A673 (cell line): ENCODE measurements around the gene EPHX1. TPM values are rescaled to one million over a fixed set of nuclear protein-coding genes. Genes with fewer than 3 reads are reported as not detected.

Experiments
- BruUV-seq: library from RNA; stranded (reverse); fragments of 400-500 nt; replicated peaks from 2 replicates; lab custom pipeline; 2021; lab: Mats Ljungman, UMichigan
- CTCF ChIA-PET: fragments of 300-600 bp; sonication (Branson Sonifier 250); formaldehyde crosslinking; loops from one replicate; lab custom pipeline; 2022; ENCODE audit warnings: antibody characterized with exemption; lab: Charles Lee
- POLR2A ChIA-PET: fragments of 300-600 bp; sonication (Branson Sonifier 250); formaldehyde crosslinking; loops from one replicate; lab custom pipeline; 2022; ENCODE audit warnings: antibody characterized with exemption; ENCODE audit not compliant: low non-redundant PET; lab: Charles Lee
- DNase-seq: peaks from one replicate; pipeline ENCODE4 v3.0.0-alpha.2; 2015; ENCODE audit warnings: low spot score
- H3K27ac ChIP-seq: fragments of 200-600 bp; sonication (generic); 2 replicates; pipeline ENCODE4 v1.5.1; 2016; ENCODE audit warnings: mixed run types, low read depth, mild to moderate bottlenecking, mixed read lengths, antibody characterized with exemption, low read length; ENCODE audit not compliant: poor library complexity, severe bottlenecking
- H3K27me3 ChIP-seq: fragments of 200-600 bp; sonication (generic); replicated peaks from 2 replicates; pipeline ENCODE4 v1.6.1; 2017; ENCODE audit warnings: mixed run types, low read depth, mild to moderate bottlenecking, mixed read lengths, antibody characterized with exemption, low read length; ENCODE audit not compliant: insufficient read depth, poor library complexity
- H3K36me3 ChIP-seq: fragments of 200-600 bp; sonication (generic); 2 replicates; pipeline ENCODE4 v1.6.1; 2016; ENCODE audit warnings: mixed run types, mild to moderate bottlenecking, mixed read lengths, antibody characterized with exemption, low read length; ENCODE audit not compliant: insufficient read depth, poor library complexity, severe bottlenecking
- H3K4me1 ChIP-seq: fragments of 200-600 bp; sonication (generic); 2 replicates; pipeline ENCODE4 v1.6.1; 2017; ENCODE audit warnings: mixed run types, mild to moderate bottlenecking, mixed read lengths, antibody characterized with exemption, low read length; ENCODE audit not compliant: insufficient read depth, poor library complexity, severe bottlenecking
- H3K4me3 ChIP-seq: fragments of 200-600 bp; sonication (generic); 2 replicates; pipeline ENCODE4 v1.5.1; 2016; ENCODE audit warnings: low read depth, mixed run types, mild to moderate bottlenecking, mixed read lengths, low read length; ENCODE audit not compliant: poor library complexity, severe bottlenecking
- H3K9me3 ChIP-seq: fragments of 200-600 bp; sonication (generic); 2 replicates; pipeline ENCODE4 v1.6.1; 2016; ENCODE audit warnings: mixed run types, low read depth, mild to moderate bottlenecking, mixed read lengths, antibody characterized with exemption, low read length; ENCODE audit not compliant: poor library complexity, severe bottlenecking
- CTCF ChIP-seq: fragments of 300-800, 200-600 bp; sonication (generic); conservative IDR thresholded peaks from 2 replicates; pipeline ENCODE4 v1.5.1; 2017; ENCODE audit warnings: low read depth, mild to moderate bottlenecking, antibody characterized with exemption, low read length, moderate library complexity, mixed read lengths
- EZH2 ChIP-seq: fragments of 200-600 bp; sonication (generic); IDR thresholded peaks from 2 replicates; pipeline ENCODE4 v1.6.1; 2017; ENCODE audit warnings: borderline replicate concordance, low read depth, mild to moderate bottlenecking, mixed read lengths, antibody characterized with exemption, low read length; ENCODE audit not compliant: poor library complexity, severe bottlenecking
- intact Hi-C: fragments of 100-400 bp; cut with micrococcal nuclease; formaldehyde crosslinking; loops from one replicate; pipeline ENCODE4 v1.10.0; 2022; ENCODE audit not compliant: unreplicated experiment
- total RNA-seq: library from RNA; stranded (reverse); gene quantifications from 2 replicates; pipeline ENCODE4 v1.2.3, GENCODE V29; 2021

The EPHX1 gene
- total RNA-seq, 1 experiment from 2014 or later: 22.4 TPM

GRCh38 chr1:225816643-225817538 is 7.0 kb downstream of the EPHX1 start:
- DNase-seq: no peak
- no peak overlapping the region for H3K4me3 ChIP-seq
- ChIA-PET CTCF (interaction anchor here (0.6 kb wide), 1 partner anchor 17 kb away, joined by 5 read pairs; no protein-coding TSS in a partner anchor), POLR2A (no interaction called here)
- H3K27me3 ChIP-seq: no peaks in the 10 kb centered on the region
- H3K36me3 ChIP-seq: no peaks in the 10 kb centered on the region
- intact Hi-C loops: no loop called here
- no peaks in the 10 kb centered on the region for H3K9me3 ChIP-seq
- BruUV-seq: no TSS peak
- H3K27ac ChIP-seq: peak overlapping the region; percentile 4
- peaks cover 31% of the 10 kb centered on the region for H3K4me1 ChIP-seq
- no peak for TF ChIP-seq CTCF
- no peak for TF ChIP-seq EZH2

GRCh38 chr1:225817611-225818061 is 7.7 kb downstream of the EPHX1 start:
- POLR2A ChIA-PET: no interaction called here
- Histone ChIP-seq H3K36me3 (no peaks in the 10 kb centered on the region), H3K4me3 (no peak overlapping the region), H3K9me3 (no peaks in the 10 kb centered on the region), H3K27me3 (no peaks in the 10 kb centered on the region), H3K4me1 (peaks cover 23% of the 10 kb centered on the region), H3K27ac (peak overlapping the region; percentile 4)
- no peak for TF ChIP-seq CTCF
- TF ChIP-seq EZH2: no peak
- CTCF ChIA-PET: interaction anchor here (0.7 kb wide), 1 partner anchor 196 kb away, joined by 3 read pairs; no protein-coding TSS in a partner anchor
- no TSS peak for BruUV-seq
- peak; percentile 29 for DNase-seq
- intact Hi-C loops: no loop called here

- ChIA-PET POLR2A (no interaction called here), CTCF (interaction anchor here (0.7 kb wide), 1 partner anchor 197 kb away, joined by 3 read pairs; no protein-coding TSS in a partner anchor)
- H3K36me3 ChIP-seq: no peaks in the 10 kb centered on the region
Observed at GRCh38 chr1:225818229-225818628, 8.3 kb downstream of the EPHX1 start.

More at GRCh38 chr1:225818229-225818628, 8.3 kb downstream of the EPHX1 start:
- Histone ChIP-seq H3K4me1 (peaks cover 17% of the 10 kb centered on the region), H3K4me3 (no peak overlapping the region), H3K27ac (no peak overlapping the region), H3K27me3 (no peaks in the 10 kb centered on the region), H3K9me3 (no peaks in the 10 kb centered on the region)
- no peak for TF ChIP-seq EZH2
- no peak for TF ChIP-seq CTCF
- BruUV-seq: no TSS peak
- no peak for DNase-seq
- intact Hi-C loops: no loop called here
